Lower leg skin (tissue), 3 donors: ENCODE data around the gene ZNF92.

Experiments used
- CTCF ChIP-seq, 3 donors: fragments of 450-650 bp; IDR thresholded peaks; one replicate each; pipeline ENCODE4 v1.5.1; 2016; ENCODE audit warnings: antibody characterized with exemption in 3 of 3, mild to moderate bottlenecking in 3 of 3, moderate library complexity in 2 of 3
- POLR2A ChIP-seq, 2 donors: fragments of 450-650 bp; IDR thresholded peaks; one replicate each; pipeline ENCODE4 v1.6.1; 2016 to 2017; ENCODE audit warnings: antibody characterized with exemption in 2 of 2, mild to moderate bottlenecking in 1 of 2, moderate library complexity in 1 of 2

- no peak for TF ChIP-seq POLR2A (IDR thresholded peaks at IDR 0.05)
- TF ChIP-seq CTCF (IDR thresholded peaks at IDR 0.05), result no peak
These were observed 35.7 kb downstream of the ZNF92 start for GRCh38 chr7:65409363-65409762.
